Peyer's patch (tissue), 4 donors: ENCODE data around the gene UTS2R.

Experiments
- POLR2A ChIP-seq, 2 donors: fragments of 450-650 bp; IDR thresholded peaks; one replicate each; pipeline ENCODE4 v1.5.1; 2017; ENCODE audit warnings: antibody characterized with exemption in 2 of 2, mild to moderate bottlenecking in 2 of 2, moderate library complexity in 2 of 2
- TF ChIP-seq, protein P1 (sequence below), 6 experiments: fragments of 450-650 bp in 4 of 6; fragments of 200-600 bp in 2 of 6; sonication (generic) in 1 of 6; IDR thresholded peaks; one replicate each; pipeline ENCODE4 v1.5.1; 2017 to 2019; ENCODE audit warnings: antibody characterized with exemption in 6 of 6, mild to moderate bottlenecking in 3 of 6, moderate library complexity in 1 of 6

DNA sequence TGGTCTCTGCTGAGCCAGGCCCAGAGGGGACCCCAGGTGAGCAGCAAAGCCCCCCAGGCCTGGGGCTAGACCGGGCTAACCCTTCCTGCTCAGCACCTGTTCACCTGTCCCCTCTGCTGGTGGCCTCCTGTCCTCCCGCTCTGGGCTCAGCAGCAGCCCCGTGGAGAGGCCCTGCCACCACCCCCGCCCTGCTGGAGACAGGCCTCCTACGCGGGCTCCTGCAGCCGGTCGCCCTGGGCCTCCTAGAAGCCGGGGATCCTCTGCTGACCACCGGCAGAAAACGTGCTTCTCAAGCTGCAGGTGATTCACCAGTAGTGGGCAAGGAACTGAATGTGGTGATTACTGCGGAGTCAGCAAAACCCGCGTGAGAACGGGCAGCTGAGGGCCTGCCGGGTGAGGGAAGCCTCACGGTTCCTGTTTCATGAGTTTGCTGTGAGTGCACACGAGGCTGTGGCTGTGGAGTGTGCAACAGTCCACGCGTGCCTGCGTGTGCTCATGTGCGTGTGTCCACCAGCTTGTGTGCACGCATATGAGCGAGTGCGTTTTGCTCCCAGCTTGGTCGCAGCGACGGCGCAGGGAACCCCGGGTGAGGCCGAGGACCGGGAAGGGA is 38.8 kb upstream of the UTS2R start:
- TF ChIP-seq, protein P1, sequence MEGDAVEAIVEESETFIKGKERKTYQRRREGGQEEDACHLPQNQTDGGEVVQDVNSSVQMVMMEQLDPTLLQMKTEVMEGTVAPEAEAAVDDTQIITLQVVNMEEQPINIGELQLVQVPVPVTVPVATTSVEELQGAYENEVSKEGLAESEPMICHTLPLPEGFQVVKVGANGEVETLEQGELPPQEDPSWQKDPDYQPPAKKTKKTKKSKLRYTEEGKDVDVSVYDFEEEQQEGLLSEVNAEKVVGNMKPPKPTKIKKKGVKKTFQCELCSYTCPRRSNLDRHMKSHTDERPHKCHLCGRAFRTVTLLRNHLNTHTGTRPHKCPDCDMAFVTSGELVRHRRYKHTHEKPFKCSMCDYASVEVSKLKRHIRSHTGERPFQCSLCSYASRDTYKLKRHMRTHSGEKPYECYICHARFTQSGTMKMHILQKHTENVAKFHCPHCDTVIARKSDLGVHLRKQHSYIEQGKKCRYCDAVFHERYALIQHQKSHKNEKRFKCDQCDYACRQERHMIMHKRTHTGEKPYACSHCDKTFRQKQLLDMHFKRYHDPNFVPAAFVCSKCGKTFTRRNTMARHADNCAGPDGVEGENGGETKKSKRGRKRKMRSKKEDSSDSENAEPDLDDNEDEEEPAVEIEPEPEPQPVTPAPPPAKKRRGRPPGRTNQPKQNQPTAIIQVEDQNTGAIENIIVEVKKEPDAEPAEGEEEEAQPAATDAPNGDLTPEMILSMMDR (IDR thresholded peaks at IDR 0.05): peak in 1 of 6 experiments; percentile 6
- TF ChIP-seq POLR2A (IDR thresholded peaks at IDR 0.05): peak in 1 of 2 donors; percentile 20
